ENCODE data around the gene OR5AC2. TPM values are rescaled to one million over a fixed set of nuclear protein-coding genes. Genes with fewer than 3 reads are reported as not detected.

Gene OR5AC2
- total and polyA plus RNA-seq, 8 donors = not detected

DNA sequence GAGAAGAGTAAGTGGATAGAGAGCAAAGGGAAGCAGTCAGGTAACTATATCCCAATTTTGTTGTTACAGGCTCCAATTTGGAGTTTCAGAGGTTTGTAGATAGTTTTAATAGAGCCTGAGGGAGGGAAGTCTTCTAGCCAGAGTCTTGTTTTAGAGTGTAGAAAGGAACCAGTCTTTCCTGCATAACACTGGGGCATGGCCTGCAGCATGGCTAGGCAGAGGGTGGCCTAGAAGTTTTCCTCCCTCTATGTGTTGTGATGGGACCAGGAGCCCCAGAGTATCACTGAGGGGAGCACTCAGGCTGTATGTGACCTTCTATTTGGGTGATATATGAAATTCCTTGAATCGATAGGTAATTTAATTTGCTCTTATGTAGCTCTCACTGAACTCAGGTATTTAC, 29.3 kb upstream of the OR5AC2 start:
- H3K9me3 ChIP-seq = no peaks in the 10 kb centered on the region
- intact Hi-C loops (cut with DNase I; ENCODE audit: low total_unique reads) = no loop called here
- no peak for DNase-seq
- TF ChIP-seq POLR2AphosphoS5 (IDR thresholded peaks at IDR 0.05) (no peak), EP300 (IDR thresholded peaks at IDR 0.05) (no peak), POLR2A (IDR thresholded peaks at IDR 0.05) (no peak)
- TF ChIP-seq, protein P1, sequence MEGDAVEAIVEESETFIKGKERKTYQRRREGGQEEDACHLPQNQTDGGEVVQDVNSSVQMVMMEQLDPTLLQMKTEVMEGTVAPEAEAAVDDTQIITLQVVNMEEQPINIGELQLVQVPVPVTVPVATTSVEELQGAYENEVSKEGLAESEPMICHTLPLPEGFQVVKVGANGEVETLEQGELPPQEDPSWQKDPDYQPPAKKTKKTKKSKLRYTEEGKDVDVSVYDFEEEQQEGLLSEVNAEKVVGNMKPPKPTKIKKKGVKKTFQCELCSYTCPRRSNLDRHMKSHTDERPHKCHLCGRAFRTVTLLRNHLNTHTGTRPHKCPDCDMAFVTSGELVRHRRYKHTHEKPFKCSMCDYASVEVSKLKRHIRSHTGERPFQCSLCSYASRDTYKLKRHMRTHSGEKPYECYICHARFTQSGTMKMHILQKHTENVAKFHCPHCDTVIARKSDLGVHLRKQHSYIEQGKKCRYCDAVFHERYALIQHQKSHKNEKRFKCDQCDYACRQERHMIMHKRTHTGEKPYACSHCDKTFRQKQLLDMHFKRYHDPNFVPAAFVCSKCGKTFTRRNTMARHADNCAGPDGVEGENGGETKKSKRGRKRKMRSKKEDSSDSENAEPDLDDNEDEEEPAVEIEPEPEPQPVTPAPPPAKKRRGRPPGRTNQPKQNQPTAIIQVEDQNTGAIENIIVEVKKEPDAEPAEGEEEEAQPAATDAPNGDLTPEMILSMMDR (IDR thresholded peaks at IDR 0.05) = no peak
- H3K36me3 ChIP-seq = no peaks in the 10 kb centered on the region
- H3K4me3 ChIP-seq = no peak overlapping the region
- no peaks in the 10 kb centered on the region for H3K27me3 ChIP-seq
- 82 to 100% (median 93%) methylated on average over 1 of the region's 1 CpG for WGBS, 5 donors
- no peaks in the 10 kb centered on the region for H3K4me1 ChIP-seq
- no peak overlapping the region for H3K27ac ChIP-seq

DNA sequence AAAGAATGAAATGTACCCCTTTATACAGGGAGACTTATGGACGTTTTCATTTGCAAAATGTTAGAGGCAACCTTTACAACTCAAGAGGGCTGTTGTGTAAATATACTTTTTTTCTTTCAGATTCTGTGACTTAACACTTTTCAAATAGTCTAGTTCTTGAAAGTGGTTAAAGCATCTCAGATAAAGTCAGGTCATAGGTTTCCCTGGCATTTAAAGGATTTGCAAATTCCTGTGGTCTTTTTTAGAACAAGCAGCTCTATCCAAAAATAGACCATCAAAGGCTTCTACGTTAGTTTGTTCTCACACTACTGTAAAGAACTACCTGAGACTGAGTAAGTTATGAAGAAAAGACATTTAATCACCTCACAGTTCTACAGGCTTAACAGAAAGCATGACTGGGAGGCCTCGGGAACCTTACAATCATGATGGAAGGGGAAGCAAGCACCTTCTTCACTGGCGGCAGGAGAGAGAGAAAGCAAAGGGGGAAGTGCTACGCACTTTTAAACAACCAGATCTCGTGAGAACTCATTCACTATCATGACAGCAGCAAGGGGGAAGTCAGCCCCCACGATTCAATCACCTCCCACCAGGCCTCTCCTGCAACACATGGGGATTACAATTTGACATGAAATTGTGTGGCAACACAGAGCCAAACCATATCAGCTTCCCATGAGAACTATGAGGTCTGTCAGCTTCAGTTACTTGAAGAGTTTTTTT, 28.6 kb upstream of the OR5AC2 start:
- Histone ChIP-seq H3K27me3 (no peaks in the 10 kb centered on the region), H3K27ac (no peak overlapping the region), H3K4me1 (no peaks in the 10 kb centered on the region), H3K9me3 (no peaks in the 10 kb centered on the region), H3K4me3 (no peak overlapping the region), H3K36me3 (no peaks in the 10 kb centered on the region)
- DNase-seq = no peak
- intact Hi-C loops (cut with DNase I; ENCODE audit: low total_unique reads) = no loop called here
- 21 to 34% (median 31%) methylated on average over 7 of the region's 7 CpGs for WGBS, 5 donors
- TF ChIP-seq POLR2A (IDR thresholded peaks at IDR 0.05) (no peak), EP300 (IDR thresholded peaks at IDR 0.05) (no peak), POLR2AphosphoS5 (IDR thresholded peaks at IDR 0.05) (no peak)
- TF ChIP-seq, protein P1 (IDR thresholded peaks at IDR 0.05) = no peak

DNA sequence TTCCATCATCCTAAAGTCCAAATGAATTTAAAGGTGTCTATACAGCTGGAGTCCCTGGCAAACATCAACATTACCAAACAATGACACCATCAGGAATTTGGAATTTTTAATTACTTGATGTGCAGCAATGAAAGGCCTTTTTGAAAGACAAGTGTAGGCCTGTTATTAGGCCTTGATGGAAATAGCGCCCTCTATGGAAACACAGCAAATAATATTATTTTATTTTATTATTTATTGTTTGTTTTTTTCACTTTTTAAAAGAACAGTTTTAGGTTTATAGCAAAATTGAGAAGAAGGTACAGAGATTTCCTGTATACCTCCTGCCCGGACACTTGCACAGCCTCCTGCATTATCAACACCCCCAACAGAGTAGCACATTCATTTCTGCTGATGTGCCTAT, 18.1 kb upstream of the OR5AC2 start:
- intact Hi-C loops (cut with DNase I; ENCODE audit: low total_unique reads) = no loop called here
- Histone ChIP-seq H3K27ac (no peak overlapping the region), H3K36me3 (no peaks in the 10 kb centered on the region), H3K27me3 (no peaks in the 10 kb centered on the region), H3K4me1 (no peaks in the 10 kb centered on the region), H3K9me3 (no peaks in the 10 kb centered on the region), H3K4me3 (no peak overlapping the region)
- no peak for DNase-seq
- 29 to 60% (median 48%) methylated on average over 2 of the region's 2 CpGs for WGBS, 5 donors
- TF ChIP-seq, protein P1 (IDR thresholded peaks at IDR 0.05) = no peak
- TF ChIP-seq POLR2A (IDR thresholded peaks at IDR 0.05) = no peak
- TF ChIP-seq POLR2AphosphoS5 (IDR thresholded peaks at IDR 0.05) = no peak
- TF ChIP-seq EP300 (IDR thresholded peaks at IDR 0.05) = no peak

DNA sequence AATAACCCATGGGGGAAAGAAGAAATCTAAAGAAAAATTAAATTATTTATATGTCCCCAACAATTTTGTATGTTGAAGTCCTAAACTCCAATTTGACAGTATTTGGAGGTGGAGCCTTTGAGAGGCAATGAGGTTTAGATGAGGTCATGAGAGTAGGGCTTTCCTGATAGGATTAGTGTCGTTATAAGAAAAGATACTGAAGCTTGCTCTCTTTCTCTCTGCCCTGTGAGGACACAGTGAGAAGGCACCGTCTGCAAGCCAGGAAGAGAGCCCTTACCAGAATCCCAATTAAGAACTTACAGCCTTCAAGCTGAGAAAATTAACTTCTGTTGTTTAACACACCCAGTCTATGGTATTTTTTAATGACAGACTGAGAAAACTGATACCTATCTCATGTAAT, 16.1 kb upstream of the OR5AC2 start:
- no peak overlapping the region for H3K27ac ChIP-seq
- H3K27me3 ChIP-seq = no peaks in the 10 kb centered on the region
- H3K4me3 ChIP-seq = no peak overlapping the region
- TF ChIP-seq POLR2AphosphoS5 (IDR thresholded peaks at IDR 0.05) = no peak
- no peak for TF ChIP-seq EP300 (IDR thresholded peaks at IDR 0.05)
- TF ChIP-seq POLR2A (IDR thresholded peaks at IDR 0.05) = no peak
- TF ChIP-seq, protein P1 (IDR thresholded peaks at IDR 0.05) = no peak
- DNase-seq = no peak
- H3K36me3 ChIP-seq = no peaks in the 10 kb centered on the region
- no peaks in the 10 kb centered on the region for H3K9me3 ChIP-seq
- intact Hi-C loops (cut with DNase I; ENCODE audit: low total_unique reads) = no loop called here
- 18 to 37% (median 26%) methylated on average over 2 of the region's 2 CpGs for WGBS, 5 donors
- H3K4me1 ChIP-seq = no peaks in the 10 kb centered on the region
